Testis (tissue), 3 donors: ENCODE data around the gene COX6A2. TPM values are rescaled to one million over a fixed set of nuclear protein-coding genes. Genes with fewer than 3 reads are reported as not detected.

Experiments used
- DNase-seq: peaks from one replicate; pipeline ENCODE4 v3.0.0-alpha.2; 2019
- H3K27ac ChIP-seq, 2 donors: fragments of 200-600 bp; sonication (generic); one replicate each; pipeline ENCODE4 v1.5.1; 2019
- H3K27me3 ChIP-seq: fragments of 200-600 bp; sonication (generic); one replicate; pipeline ENCODE4 v1.5.1; 2019
- H3K36me3 ChIP-seq: fragments of 200-600 bp; sonication (generic); one replicate; pipeline ENCODE4 v1.5.1; 2017; ENCODE audit warnings: low read depth; ENCODE audit errors: missing control alignments
- H3K4me1 ChIP-seq: fragments of 200-600 bp; sonication (generic); one replicate; pipeline ENCODE4 v1.5.1; 2019
- H3K4me3 ChIP-seq, 2 donors: fragments of 200-600 bp; sonication (generic); one replicate each; pipeline ENCODE4 v1.5.1; 2017 to 2019
- H3K9me3 ChIP-seq: fragments of 200-600 bp; sonication (generic); one replicate; pipeline ENCODE4 v1.5.1; 2017
- POLR2A ChIP-seq: fragments of 450-650 bp; IDR thresholded peaks from one replicate; pipeline ENCODE4 v1.6.1; 2017; ENCODE audit warnings: antibody characterized with exemption, mild to moderate bottlenecking, moderate library complexity
- WGBS, 2 donors: methylation state at CpG; one replicate each; pipeline ENCODE4 v1.1.5; 2018; 5-methylcytosine and 5-hydroxymethylcytosine counted together
- intact Hi-C: fragments of 100-400 bp; cut with DNase I; formaldehyde crosslinking; loops from one replicate; pipeline ENCODE4 v1.15.1; 2023; ENCODE audit warnings: low total_unique reads
- polyA plus RNA-seq: library from polyadenylated mRNA; stranded (reverse); fragments of 350-450 nt; fragmentation: Illumina TruSeq; extraction: RNeasy Lipid Tissue Mini Kit (QIAGEN cat#74804); gene quantifications from one replicate; pipeline ENCODE4 v1.2.3, GENCODE V29; 2014; ENCODE audit warnings: low read depth, low replicate concordance; ENCODE audit not compliant: insufficient read depth
- total RNA-seq, 2 donors: library from RNA; depleted of rRNA; stranded (reverse); fragments of >200 nt; gene quantifications; one replicate each; pipeline ENCODE4 v1.2.3, GENCODE V29; 2016
- TF ChIP-seq, protein P1 (sequence below), 3 experiments: fragments of 450-650 bp in 2 of 3; fragments of 200-600 bp in 1 of 3; sonication (generic) in 1 of 3; IDR thresholded peaks; one replicate each; pipeline ENCODE4 v1.5.1; 2016 to 2019; ENCODE audit warnings: antibody characterized with exemption in 3 of 3, mild to moderate bottlenecking in 2 of 3, moderate library complexity in 1 of 3

The COX6A2 gene
- total and polyA plus RNA-seq, 3 donors from 2014 or later, result 1.4 to 14.9 TPM; not detected in 1

DNA sequence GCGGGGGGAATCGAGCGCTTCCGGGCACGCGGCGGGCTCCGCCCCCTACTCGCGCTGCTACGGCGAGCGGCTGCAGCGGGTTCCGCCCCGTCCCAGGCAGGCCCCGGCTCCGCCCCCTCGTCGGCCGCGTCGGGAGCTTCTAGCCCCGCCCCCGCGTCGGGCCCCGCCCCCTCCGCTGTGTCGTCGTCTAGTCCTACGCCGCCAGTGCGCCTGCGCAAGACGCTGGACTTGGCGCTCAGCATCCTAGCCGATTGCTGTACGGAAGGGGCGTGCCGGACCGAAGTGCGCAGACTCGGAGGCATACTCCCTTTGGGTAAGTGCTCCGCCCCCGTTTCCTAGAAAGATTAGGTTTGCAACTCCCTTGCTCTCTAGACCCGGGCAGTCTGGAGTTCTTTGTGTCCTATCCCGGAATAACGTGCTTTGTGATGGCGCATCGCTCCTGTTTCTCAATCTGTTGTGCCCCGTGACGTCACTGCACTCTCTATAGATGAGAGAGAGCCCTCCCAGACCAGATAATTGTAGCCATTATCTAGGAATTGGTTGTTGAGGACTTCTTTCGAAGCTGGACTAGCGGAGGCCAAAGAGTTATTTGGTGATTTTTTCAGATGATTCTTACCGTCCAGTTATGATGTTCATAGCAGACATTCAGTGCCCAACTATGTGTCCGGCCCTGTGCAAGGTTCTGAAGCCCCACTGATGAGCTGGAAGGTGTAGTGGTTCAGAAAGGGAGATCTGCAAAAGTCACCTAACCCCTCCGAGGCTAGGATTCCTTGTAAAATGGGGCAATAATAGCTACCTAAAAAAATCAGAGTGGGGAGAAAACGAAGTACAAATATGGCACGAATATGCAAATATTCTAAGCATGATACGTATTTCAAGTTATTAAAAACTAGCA is 31.8 kb upstream of the COX6A2 start:
- TF ChIP-seq, protein P1, sequence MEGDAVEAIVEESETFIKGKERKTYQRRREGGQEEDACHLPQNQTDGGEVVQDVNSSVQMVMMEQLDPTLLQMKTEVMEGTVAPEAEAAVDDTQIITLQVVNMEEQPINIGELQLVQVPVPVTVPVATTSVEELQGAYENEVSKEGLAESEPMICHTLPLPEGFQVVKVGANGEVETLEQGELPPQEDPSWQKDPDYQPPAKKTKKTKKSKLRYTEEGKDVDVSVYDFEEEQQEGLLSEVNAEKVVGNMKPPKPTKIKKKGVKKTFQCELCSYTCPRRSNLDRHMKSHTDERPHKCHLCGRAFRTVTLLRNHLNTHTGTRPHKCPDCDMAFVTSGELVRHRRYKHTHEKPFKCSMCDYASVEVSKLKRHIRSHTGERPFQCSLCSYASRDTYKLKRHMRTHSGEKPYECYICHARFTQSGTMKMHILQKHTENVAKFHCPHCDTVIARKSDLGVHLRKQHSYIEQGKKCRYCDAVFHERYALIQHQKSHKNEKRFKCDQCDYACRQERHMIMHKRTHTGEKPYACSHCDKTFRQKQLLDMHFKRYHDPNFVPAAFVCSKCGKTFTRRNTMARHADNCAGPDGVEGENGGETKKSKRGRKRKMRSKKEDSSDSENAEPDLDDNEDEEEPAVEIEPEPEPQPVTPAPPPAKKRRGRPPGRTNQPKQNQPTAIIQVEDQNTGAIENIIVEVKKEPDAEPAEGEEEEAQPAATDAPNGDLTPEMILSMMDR (IDR thresholded peaks at IDR 0.05), result no peak
- TF ChIP-seq POLR2A, result no peak
- Histone ChIP-seq H3K9me3 (no peaks in the 10 kb centered on the region), H3K4me1 (peaks cover 36% of the 10 kb centered on the region), H3K27me3 (no peaks in the 10 kb centered on the region), H3K36me3 (no peaks in the 10 kb centered on the region), H3K4me3 (peak overlapping the region; percentile 76 to 89), H3K27ac (peak overlapping the region; percentile 98 to 100)
- WGBS, 2 donors, result 2 to 3% methylated on average over 15 to 28 of the region's 61 CpGs
- peak; percentile 100 for DNase-seq
- intact Hi-C loops, result no loop called here

DNA sequence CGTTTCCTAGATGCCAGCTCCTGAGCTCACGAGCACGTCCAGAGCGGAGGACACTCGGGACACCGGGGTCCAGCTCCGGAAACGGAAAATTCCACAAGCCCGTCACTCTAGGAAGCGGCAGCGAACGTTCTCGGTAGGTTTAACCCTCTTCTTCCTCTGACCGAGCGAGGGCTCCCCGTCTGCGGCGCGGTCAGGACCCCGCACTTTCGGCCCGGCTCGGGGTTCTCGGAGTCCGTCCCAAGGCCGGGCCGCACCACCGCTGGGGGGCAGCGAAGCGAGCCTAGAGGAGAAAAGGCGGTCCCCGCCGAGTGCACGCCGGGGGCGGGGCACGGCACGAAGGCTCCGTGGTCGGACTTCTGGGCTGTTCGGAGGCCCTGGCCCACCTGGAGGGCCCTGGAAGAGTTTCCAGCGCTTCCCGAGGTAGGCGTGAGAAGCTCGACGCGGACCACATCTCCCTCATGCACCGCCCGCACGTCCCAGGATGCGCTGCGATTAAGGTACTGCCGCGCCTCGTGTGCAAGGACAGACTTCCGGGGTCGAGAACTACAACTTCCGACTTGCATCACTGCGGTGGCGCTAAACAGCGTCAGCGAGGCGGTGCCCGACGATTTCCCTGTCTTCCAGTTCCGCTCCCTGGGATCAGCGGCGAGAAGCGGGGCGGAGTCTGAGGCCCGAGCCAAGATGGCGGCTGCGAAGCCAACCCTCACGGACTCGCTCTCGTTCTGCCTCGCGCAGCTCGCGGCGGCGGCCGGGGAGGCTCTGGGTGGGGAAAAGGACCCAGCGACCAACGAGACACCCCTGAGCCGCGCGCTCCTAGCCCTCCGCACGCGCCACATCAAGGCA is 30.9 kb upstream of the COX6A2 start, which contains the start of gene ARMC5:
Gene ARMC5 (plus strand): TSS at position 658 of the 843 bp plus-strand sequence. CDS start 24 bp downstream, at position 682.
- no peaks in the 10 kb centered on the region for H3K9me3 ChIP-seq
- peak within 1 kb of the TSS; percentile 76 to 89 for H3K4me3 ChIP-seq
- H3K4me1 ChIP-seq, result peaks cover 38% of the 10 kb centered on the region
- peak; percentile 22 for TF ChIP-seq POLR2A
- TF ChIP-seq, protein P1 (IDR thresholded peaks at IDR 0.05), result peak; percentile 33 to 52 (median 43)
- H3K27me3 ChIP-seq, result no peaks in the 10 kb centered on the region
- DNase-seq, result peak; percentile 98
- H3K27ac ChIP-seq, result peak within 1 kb of the TSS; percentile 98 to 100
- WGBS, 2 donors, result 0% methylated on average over 2 to 68 of the region's 91 CpGs
- no peaks in the 10 kb centered on the region for H3K36me3 ChIP-seq
- intact Hi-C loops, result no loop called here

DNA sequence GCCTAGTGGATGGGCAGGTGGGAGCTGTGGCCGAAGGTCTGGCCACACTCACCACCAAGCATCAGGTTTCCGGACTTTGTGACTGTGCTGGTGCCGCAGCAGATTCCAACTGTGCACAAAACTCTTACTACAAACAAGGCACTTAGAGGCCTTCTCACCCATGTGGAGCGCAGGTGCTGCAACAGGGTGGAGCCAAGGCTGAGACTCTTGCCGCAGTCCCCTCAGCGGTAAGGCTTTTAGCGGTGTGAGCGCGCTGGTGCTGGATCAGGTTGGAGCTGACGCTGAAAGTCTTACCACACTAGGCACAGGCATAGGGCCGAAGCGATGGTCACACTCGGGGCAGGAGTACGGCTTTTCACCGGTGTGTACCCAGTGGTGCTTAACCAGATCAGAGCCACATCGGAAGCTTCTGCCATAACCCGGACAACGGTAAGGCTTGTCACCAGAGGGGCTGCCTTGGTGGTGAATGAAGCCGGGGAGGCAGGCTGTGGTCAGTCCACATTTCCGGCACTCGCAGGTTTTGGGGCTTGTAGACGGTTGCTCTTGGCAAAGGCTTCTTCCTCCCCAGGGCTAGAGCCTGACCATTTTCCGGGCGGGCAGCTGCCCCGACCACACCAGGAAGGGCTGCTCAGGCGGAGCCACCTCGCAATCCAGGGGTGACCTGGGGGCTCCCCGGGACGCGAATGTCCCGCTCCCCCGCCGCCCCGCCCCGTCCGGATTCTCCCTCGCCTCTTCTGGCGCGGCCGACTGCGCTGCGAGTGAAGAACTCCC is 30.1 kb upstream of the COX6A2 start:
- Histone ChIP-seq H3K9me3 (no peaks in the 10 kb centered on the region), H3K27me3 (no peaks in the 10 kb centered on the region), H3K4me1 (peaks cover 46% of the 10 kb centered on the region), H3K27ac (peak overlapping the region; percentile 98 to 100), H3K4me3 (peak overlapping the region; percentile 76 to 89), H3K36me3 (no peaks in the 10 kb centered on the region)
- DNase-seq, result peak; percentile 51
- intact Hi-C loops, result no loop called here
- TF ChIP-seq, protein P1 (IDR thresholded peaks at IDR 0.05), result no peak
- no peak for TF ChIP-seq POLR2A
- WGBS, 2 donors, result 3% methylated on average over 29 of the region's 42 CpGs; no CpG with 5 or more reads in 1 of the 2 donors

DNA sequence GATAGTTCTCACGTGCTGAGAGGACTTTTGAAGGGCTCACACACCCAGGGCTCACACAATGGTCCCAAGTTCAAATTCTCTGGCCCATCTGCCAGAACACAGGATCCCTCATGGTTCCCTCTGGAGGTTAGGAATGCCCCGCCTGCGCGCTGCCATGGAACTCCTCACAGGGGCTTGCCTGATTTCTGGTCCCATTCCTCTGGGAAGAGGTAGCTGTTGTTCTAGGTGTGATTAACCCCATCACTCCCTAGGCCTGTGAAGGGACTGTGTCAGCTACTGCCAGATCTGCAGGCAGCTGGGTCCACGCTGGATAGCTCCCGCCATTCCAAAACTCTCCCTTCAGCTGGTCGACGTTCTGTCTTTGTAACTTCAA is 28.8 kb upstream of the COX6A2 start:
- DNase-seq, result no peak
- Histone ChIP-seq H3K27ac (no peak overlapping the region), H3K36me3 (no peaks in the 10 kb centered on the region), H3K27me3 (no peaks in the 10 kb centered on the region), H3K4me3 (no peak overlapping the region), H3K9me3 (no peaks in the 10 kb centered on the region), H3K4me1 (peaks cover 54% of the 10 kb centered on the region)
- WGBS, 2 donors, result 51 to 62% methylated on average over 8 of the region's 8 CpGs
- TF ChIP-seq, protein P1 (IDR thresholded peaks at IDR 0.05), result no peak
- TF ChIP-seq POLR2A, result no peak
- intact Hi-C loops, result no loop called here
